ENCODE measurements around the gene TPO.

- TF ChIP-seq CTCF (IDR thresholded peaks at IDR 0.05), result no peak
- no peak for TF ChIP-seq POLR2AphosphoS5 (IDR thresholded peaks at IDR 0.05; ENCODE audit: low read depth, low read length)
These were observed 8.9 kb downstream of the TPO start for GRCh38 chr2:1422131-1422530.

Data from Panc1 (cell line).